ENCODE data around the gene NUP93.
"Not testable (repeated sequence)": the region's sequence is repeated elsewhere in the genome, so short reads cannot be mapped to it uniquely, and the experiment has no call there.

Gene NUP93

GRCh38 chr16:56883586-56883985 lies 153.7 kb downstream of the NUP93 start:
- H4K20me1 ChIP-seq (ENCODE audit: insufficient read depth, low read length, poor library complexity, severe bottlenecking) = no peaks in the 10 kb centered on the region
- no peak overlapping the region for H3K9ac ChIP-seq (ENCODE audit: low read depth, low read length, poor library complexity, severe bottlenecking)
- H3K27me3 ChIP-seq (ENCODE audit: insufficient read depth, low read length, poor library complexity, severe bottlenecking) = no peaks in the 10 kb centered on the region
- H3K4me3 ChIP-seq (ENCODE audit: low read length, poor library complexity, severe bottlenecking) = no peak overlapping the region
- TF ChIP-seq CTCF (conservative IDR thresholded peaks at IDR 0.05; ENCODE audit: low read length) (no peak), EZH2phosphoT487 (IDR thresholded peaks at IDR 0.05; ENCODE audit: borderline replicate concordance) (no peak)
- H3K9me3 ChIP-seq (ENCODE audit: insufficient read depth, low read depth, low read length) = no peaks in the 10 kb centered on the region
- no peak overlapping the region for H3K4me2 ChIP-seq (ENCODE audit: low read depth, low read length, poor library complexity, severe bottlenecking)
- no peak overlapping the region for H2AFZ ChIP-seq (ENCODE audit: low read length)
- H3K9me2 ChIP-seq (replicated peaks; ENCODE audit: low read depth, low read length) = no peaks in the 10 kb centered on the region
- H3F3A ChIP-seq (ENCODE audit: low read depth) = no peaks in the 10 kb centered on the region
- H3K36me3 ChIP-seq (ENCODE audit: insufficient read depth, low read length) = no peaks in the 10 kb centered on the region
- no peaks in the 10 kb centered on the region for H3K79me2 ChIP-seq (ENCODE audit: insufficient read depth, low read length)
- H3K4me1 ChIP-seq (ENCODE audit: insufficient read depth, low read length, poor library complexity, severe bottlenecking) = no peaks in the 10 kb centered on the region

- no peaks in the 10 kb centered on the region for H3K9me3 ChIP-seq (ENCODE audit: insufficient read depth, low read depth, low read length)
- no peak overlapping the region for H3K4me2 ChIP-seq (ENCODE audit: low read depth, low read length, poor library complexity, severe bottlenecking)
- no peaks in the 10 kb centered on the region for H3F3A ChIP-seq (ENCODE audit: low read depth)
- H3K79me2 ChIP-seq (ENCODE audit: insufficient read depth, low read length) = no peaks in the 10 kb centered on the region
- TF ChIP-seq EZH2phosphoT487 (IDR thresholded peaks at IDR 0.05; ENCODE audit: borderline replicate concordance) (no peak), CTCF (conservative IDR thresholded peaks at IDR 0.05; ENCODE audit: low read length) (no peak)
- no peak overlapping the region for H3K4me3 ChIP-seq (ENCODE audit: low read length, poor library complexity, severe bottlenecking)
- H3K9me2 ChIP-seq (replicated peaks; ENCODE audit: low read depth, low read length) = no peaks in the 10 kb centered on the region
- no peak overlapping the region for H2AFZ ChIP-seq (ENCODE audit: low read length)
- H3K27me3 ChIP-seq (ENCODE audit: insufficient read depth, low read length, poor library complexity, severe bottlenecking) = no peaks in the 10 kb centered on the region
- no peaks in the 10 kb centered on the region for H4K20me1 ChIP-seq (ENCODE audit: insufficient read depth, low read length, poor library complexity, severe bottlenecking)
- no peaks in the 10 kb centered on the region for H3K4me1 ChIP-seq (ENCODE audit: insufficient read depth, low read length, poor library complexity, severe bottlenecking)
- H3K36me3 ChIP-seq (ENCODE audit: insufficient read depth, low read length) = no peaks in the 10 kb centered on the region
- H3K9ac ChIP-seq (ENCODE audit: low read depth, low read length, poor library complexity, severe bottlenecking) = no peak overlapping the region
Observed at GRCh38 chr16:56884026-56884582, 154.2 kb downstream of the NUP93 start.

GRCh38 chr16:56884929-56885328 lies 155.0 kb downstream of the NUP93 start:
- not testable (repeated sequence) for H3K36me3 ChIP-seq (ENCODE audit: insufficient read depth, low read length); H3K9me3 ChIP-seq (ENCODE audit: insufficient read depth, low read depth, low read length); H3K79me2 ChIP-seq (ENCODE audit: insufficient read depth, low read length); H3K9ac ChIP-seq (ENCODE audit: low read depth, low read length, poor library complexity, severe bottlenecking); H4K20me1 ChIP-seq (ENCODE audit: insufficient read depth, low read length, poor library complexity, severe bottlenecking); H3K4me2 ChIP-seq (ENCODE audit: low read depth, low read length, poor library complexity, severe bottlenecking); H2AFZ ChIP-seq (ENCODE audit: low read length); H3K4me1 ChIP-seq (ENCODE audit: insufficient read depth, low read length, poor library complexity, severe bottlenecking); H3K9me2 ChIP-seq (replicated peaks; ENCODE audit: low read depth, low read length); H3F3A ChIP-seq (ENCODE audit: low read depth); H3K4me3 ChIP-seq (ENCODE audit: low read length, poor library complexity, severe bottlenecking); H3K27me3 ChIP-seq (ENCODE audit: insufficient read depth, low read length, poor library complexity, severe bottlenecking)

- Histone ChIP-seq H3K27me3 (ENCODE audit: insufficient read depth, low read length, poor library complexity, severe bottlenecking) (no peaks in the 10 kb centered on the region), H3K36me3 (ENCODE audit: insufficient read depth, low read length) (no peaks in the 10 kb centered on the region), H3K79me2 (ENCODE audit: insufficient read depth, low read length) (no peaks in the 10 kb centered on the region), H3F3A (ENCODE audit: low read depth) (no peaks in the 10 kb centered on the region), H2AFZ (ENCODE audit: low read length) (no peak overlapping the region), H3K9me3 (ENCODE audit: insufficient read depth, low read depth, low read length) (no peaks in the 10 kb centered on the region), H3K9ac (ENCODE audit: low read depth, low read length, poor library complexity, severe bottlenecking) (no peak overlapping the region), H3K4me2 (ENCODE audit: low read depth, low read length, poor library complexity, severe bottlenecking) (no peak overlapping the region), H4K20me1 (ENCODE audit: insufficient read depth, low read length, poor library complexity, severe bottlenecking) (no peaks in the 10 kb centered on the region), H3K4me3 (ENCODE audit: low read length, poor library complexity, severe bottlenecking) (no peak overlapping the region), H3K4me1 (ENCODE audit: insufficient read depth, low read length, poor library complexity, severe bottlenecking) (no peaks in the 10 kb centered on the region), H3K9me2 (replicated peaks; ENCODE audit: low read depth, low read length) (no peaks in the 10 kb centered on the region)
- TF ChIP-seq CTCF (conservative IDR thresholded peaks at IDR 0.05; ENCODE audit: low read length) = no peak
- TF ChIP-seq EZH2phosphoT487 (IDR thresholded peaks at IDR 0.05; ENCODE audit: borderline replicate concordance) = no peak
Observed at GRCh38 chr16:56885446-56886162, 155.7 kb downstream of the NUP93 start.

Measured in Loucy (cell line).